HG03439 (cell line): ENCODE results near the gene TPMT.

Experiments used
- ATAC-seq: cut with Tn5 transposase; IDR thresholded peaks from one replicate; pipeline ENCODE4 v1.9.1; 2021; ENCODE audit warnings: mild to moderate bottlenecking, moderate library complexity; ENCODE audit not compliant: unreplicated experiment

The TPMT gene

GRCh38 chr6:18118330-18118729 lies 36.5 kb downstream of the TPMT start:
- ATAC-seq = no peak

DNA sequence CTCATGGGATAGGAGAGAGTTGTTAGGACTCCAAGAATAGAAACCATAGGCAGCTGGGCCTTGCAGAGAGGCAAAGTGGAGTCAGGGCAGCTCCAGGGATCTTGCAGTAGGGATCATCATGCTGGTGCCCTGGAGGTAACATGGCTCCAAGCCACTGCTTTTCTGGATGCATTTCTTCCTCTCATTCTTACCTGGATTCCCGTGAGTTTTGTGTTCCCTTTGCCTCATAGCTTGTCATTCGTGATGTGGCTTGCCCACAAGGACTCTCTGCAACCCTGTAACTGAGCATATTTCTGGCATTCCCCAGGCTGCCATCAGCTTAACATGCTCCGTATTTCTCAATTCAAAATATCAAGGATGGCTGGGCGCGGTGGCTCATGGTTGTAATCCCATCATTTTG lies 37.7 kb downstream of the TPMT start:
- no peak for ATAC-seq

GRCh38 chr6:18115356-18115755 lies 39.5 kb downstream of the TPMT start:
- no peak for ATAC-seq

GRCh38 chr6:18110162-18110561 lies 44.7 kb downstream of the TPMT start:
- no peak for ATAC-seq

- ATAC-seq = no peak
These were observed 47.8 kb downstream of the TPMT start for GRCh38 chr6:18107061-18107460.

- ATAC-seq = no peak
These were observed 51.9 kb downstream of the TPMT start for GRCh38 chr6:18102783-18103509.

DNA sequence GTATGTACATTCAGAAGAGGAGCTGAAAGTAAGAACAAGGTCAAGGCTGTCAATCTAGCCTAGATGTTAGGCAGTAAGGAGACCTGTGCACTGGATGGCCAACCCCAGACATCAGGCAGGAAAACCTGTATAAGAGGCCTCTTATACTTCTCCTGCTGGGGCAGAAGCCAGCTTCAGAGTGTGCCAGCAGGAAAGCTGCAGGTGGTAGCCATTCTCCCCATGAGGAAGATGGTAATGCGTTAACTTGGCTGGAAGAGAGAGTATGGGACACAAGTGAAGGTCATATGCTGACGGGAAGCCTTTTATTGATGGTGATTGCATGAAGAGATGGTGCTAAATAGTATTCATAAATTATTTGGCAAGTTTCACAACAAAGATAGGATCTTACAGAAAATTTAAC lies 53.0 kb downstream of the TPMT start:
- ATAC-seq = no peak

DNA sequence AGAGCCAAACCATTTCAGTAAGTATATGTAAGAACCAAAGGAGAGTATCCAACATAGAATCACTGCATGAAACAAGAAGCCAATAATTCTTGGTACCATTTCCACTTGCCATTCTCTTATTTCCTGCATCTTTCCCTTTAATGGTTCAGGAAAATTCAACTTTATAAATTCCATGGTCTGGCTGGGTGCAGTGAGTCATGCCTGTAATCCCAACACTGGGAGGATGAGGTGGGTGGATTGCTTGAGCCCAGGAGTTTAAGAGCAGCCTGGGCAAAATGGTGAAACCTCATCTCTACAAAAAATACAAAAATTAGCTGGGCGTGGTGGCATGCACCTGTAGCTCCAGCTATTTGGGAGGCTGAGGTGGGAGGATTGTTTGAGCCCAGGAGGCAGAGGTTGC lies 53.6 kb downstream of the TPMT start:
- no peak for ATAC-seq

GRCh38 chr6:18100296-18100695 lies 54.6 kb downstream of the TPMT start:
- ATAC-seq = no peak

DNA sequence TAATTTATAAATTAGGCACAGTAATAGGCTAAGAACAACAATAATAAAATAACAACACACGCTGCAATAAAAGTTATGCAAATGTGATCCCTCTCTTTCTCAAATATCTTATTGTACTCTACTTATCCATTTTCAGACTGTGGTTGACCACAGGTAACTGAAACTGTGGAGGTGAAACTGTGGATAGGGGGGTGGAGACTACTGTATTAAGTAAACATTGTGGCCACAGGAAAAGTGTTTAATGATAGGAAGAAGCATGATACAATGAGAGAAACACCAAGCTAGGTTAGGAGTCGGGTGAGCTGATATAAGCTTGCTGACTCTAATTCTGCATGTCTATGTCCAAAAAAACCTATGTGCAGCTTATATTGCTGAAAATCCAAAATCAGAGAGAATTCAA lies 55.4 kb downstream of the TPMT start:
- ATAC-seq = no peak

DNA sequence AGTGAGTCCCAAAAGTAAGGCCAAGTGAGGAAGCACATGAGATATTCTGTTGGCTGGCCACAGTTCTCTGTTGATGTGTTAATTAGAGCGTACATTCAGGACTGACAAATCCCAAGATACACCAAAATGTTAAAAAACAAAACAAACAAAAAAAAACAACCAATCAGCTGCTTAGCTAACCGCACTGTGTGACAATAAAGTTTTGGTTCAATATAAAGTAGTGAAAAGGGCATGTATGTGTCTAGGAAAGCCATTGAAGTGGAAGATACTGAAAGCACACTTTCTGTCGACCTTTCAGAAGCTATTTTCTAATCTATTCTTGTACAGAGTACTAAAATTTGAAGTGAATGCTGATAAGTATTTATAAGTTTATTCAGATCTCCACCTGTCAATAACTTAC lies 58.5 kb downstream of the TPMT start:
- no peak for ATAC-seq

DNA sequence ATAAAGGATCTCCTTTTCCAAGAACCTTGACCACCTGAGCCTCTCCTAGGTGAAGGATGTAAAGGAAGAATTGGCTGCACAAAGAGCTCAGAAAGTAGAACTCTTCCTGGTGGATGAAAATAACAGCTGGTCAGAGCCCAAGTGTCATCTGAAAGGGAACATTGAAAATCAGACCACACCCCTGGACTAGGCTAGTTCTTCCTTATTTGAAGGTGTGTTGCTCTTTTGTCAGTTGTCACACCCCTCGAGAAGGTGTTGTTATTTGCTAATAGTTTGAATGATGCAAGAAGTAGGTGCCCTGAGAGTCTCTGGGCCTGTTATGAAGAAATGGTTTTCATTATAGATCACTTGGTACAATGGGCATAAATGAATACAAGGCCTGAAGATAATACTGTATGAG lies 63.5 kb downstream of the TPMT start:
- no peak for ATAC-seq

GRCh38 chr6:18090349-18090786 lies 64.5 kb downstream of the TPMT start:
- ATAC-seq = no peak

GRCh38 chr6:18088419-18089296 lies 66.2 kb downstream of the TPMT start:
- ATAC-seq = no peak

DNA sequence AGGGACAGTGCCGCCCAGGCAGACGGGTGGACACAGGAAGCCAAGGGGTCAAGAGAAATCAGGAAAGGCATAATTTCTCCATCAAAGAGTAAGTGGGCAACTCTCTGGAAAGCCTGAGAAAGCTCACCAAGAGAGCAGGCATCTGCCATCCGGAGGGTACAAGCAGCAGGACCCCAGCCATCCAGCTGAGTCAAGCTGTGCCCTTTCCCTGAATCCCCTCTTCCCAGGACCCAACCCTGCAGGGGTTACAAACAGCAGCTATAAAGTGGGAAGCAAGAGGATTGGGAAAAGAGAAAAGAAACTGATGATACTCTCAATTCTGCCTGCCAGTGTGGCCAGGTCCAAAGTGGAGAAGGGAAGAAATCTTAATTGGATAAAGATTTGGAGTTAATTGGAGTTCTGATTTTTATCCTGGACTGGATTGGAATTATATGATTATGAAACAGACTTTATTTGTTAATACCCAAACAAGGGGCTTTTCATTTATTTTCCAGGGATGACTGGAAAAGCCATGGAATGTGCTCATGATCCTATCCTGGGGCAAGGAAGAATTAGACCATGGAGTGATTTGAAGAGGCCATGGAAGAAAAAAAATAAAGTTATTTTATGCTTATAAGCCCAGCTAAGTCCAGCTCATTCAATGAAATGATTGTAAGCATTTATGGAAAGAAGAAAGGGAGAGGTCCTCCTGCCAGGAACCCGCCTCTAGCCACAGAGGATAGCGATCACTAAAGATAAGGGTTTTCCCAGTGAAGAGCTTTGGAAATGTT lies 67.3 kb downstream of the TPMT start:
- no peak for ATAC-seq

DNA sequence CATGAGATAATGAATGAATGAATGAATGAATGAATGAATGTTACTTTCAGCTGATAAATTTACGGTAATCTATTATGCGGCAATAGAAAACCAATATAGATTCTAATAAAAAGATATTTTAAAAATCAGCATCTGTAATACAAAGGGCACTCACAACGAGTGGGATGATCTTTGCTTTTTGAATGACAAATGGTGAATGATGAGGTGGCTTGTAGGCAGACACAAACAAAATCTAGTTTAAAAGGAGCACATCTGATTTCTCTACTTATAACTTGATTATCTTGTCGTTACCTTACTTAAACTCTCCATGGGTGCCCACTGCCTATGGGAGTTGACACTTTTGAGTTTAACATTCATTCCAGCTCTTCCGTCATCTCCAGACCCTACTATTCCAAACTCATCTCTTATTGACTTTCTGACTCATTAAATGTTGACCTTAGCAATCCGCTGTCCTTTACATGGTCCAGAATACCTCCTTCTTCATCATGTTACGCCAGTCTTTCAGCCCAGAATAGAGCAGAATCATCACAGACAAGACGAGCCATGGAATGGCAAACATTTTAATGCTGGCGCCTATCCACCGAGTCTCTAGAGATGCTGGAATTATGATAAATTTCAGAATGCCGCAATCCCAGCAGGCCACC lies 73.7 kb downstream of the TPMT start:
- no peak for ATAC-seq

GRCh38 chr6:18080544-18080943 lies 74.3 kb downstream of the TPMT start:
- ATAC-seq = no peak

GRCh38 chr6:18078866-18079265 lies 76.0 kb downstream of the TPMT start:
- no peak for ATAC-seq
